NCI-H2107 (cell line): ENCODE results near the gene MTARC2.

Experiments
- DNase-seq: peaks from one replicate; lab custom pipeline; 2025; lab: John Stamatoyannopoulos, UW

MTARC2 gene

DNA sequence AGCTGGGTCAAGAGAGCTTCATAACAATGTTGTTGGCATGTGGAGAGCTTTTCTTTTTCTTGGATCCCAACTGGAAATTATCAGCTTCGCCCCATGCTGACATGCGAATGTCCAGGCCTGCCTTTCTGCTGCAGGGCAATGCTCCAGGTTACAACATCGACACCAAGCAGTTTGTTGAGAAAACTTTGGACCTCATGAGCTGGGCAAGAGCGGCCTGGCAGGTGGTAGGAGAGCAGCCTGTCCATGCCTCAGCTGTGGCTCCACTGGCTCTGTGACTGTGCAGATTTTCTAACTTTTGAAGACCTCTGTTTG, 80.0 kb downstream of the MTARC2 start:
- no peak for DNase-seq

DNA sequence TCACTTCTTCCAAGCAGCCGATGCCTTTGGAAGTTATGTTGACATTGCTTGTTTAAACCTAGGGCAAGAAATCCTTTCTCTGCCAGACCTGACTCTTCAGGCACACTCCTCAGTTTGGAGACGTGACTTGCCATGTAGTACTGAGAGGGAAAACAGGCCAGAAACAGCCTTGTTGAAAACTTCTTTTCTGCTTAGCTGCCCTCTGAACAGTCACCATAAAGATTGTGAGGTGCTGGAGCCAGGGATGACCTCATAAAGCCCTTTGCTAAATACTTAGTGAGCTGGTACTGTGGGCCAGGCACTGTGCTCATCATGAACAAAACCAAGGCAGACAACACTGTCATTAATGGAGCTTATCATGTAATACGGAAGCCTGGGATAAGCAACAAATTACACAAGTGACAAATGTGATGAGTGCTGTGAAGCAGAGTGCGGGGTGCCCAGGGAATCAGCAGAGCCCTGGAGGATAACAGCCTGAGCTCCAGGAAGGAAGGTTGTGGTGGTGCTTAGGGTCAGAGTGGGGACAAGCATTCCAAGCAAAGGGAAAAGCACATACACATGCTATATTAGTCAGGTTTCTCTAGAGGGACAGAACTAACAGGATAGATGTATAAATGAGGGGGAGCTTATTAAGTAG, 80.9 kb downstream of the MTARC2 start:
- DNase-seq = no peak

DNA sequence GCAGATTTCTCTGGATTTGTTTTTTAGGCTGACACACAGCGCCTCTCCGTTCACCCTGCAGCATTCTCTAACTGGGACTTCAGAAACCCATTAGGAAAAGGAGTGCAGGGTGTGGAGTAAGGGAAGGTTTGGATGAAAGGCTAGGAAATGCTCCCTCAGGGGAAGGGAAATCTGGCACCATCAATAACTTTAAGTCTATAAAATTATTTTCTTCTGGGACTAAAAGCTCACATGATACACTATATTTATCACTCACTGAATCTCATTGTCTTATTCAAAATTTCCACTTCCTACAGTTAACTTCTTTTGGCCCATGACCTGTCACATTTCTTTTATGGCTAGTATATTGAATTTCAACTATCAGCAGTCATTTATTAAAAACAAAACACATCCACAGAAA, 85.3 kb downstream of the MTARC2 start:
- no peak for DNase-seq
